DLD1 (cell line): Measurements from ENCODE around the gene ARHGAP15.

ENCODE experiments used
- in situ Hi-C: cut with HindIII; loops from 2 replicates; pipeline ENCODE4 v1.10.0; 2017; ENCODE audit warnings: low sequenced_read_pairs

The ARHGAP15 gene

GRCh38 chr2:143604566-143604959, 475.3 kb downstream of the ARHGAP15 start:
- in situ Hi-C loops, result no loop called here

- in situ Hi-C loops, result no loop called here
Observed at GRCh38 chr2:143607231-143608062, 478.2 kb downstream of the ARHGAP15 start.

GRCh38 chr2:143608063-143608423, 478.8 kb downstream of the ARHGAP15 start:
- in situ Hi-C loops, result no loop called here

GRCh38 chr2:143608758-143609157, 479.5 kb downstream of the ARHGAP15 start:
- in situ Hi-C loops, result no loop called here

GRCh38 chr2:143611336-143611735, 482.1 kb downstream of the ARHGAP15 start:
- in situ Hi-C loops, result no loop called here

GRCh38 chr2:143615562-143615961, 486.3 kb downstream of the ARHGAP15 start:
- in situ Hi-C loops, result no loop called here

GRCh38 chr2:143616452-143616851, 487.2 kb downstream of the ARHGAP15 start:
- in situ Hi-C loops, result no loop called here

GRCh38 chr2:143617803-143618415, 488.7 kb downstream of the ARHGAP15 start:
- in situ Hi-C loops, result no loop called here

GRCh38 chr2:143622106-143622505, 492.9 kb downstream of the ARHGAP15 start:
- in situ Hi-C loops, result no loop called here

GRCh38 chr2:143623231-143623908, 494.2 kb downstream of the ARHGAP15 start:
- in situ Hi-C loops, result no loop called here

GRCh38 chr2:143623909-143624260, 494.7 kb downstream of the ARHGAP15 start:
- in situ Hi-C loops, result no loop called here

- in situ Hi-C loops, result no loop called here
Observed at GRCh38 chr2:143629340-143629739, 500.1 kb downstream of the ARHGAP15 start.

- in situ Hi-C loops, result no loop called here
Observed at GRCh38 chr2:143632751-143633374, 503.6 kb downstream of the ARHGAP15 start.

- in situ Hi-C loops, result no loop called here
Observed at GRCh38 chr2:143633419-143633818, 504.2 kb downstream of the ARHGAP15 start.

GRCh38 chr2:143635302-143635701, 506.1 kb downstream of the ARHGAP15 start:
- in situ Hi-C loops, result no loop called here

GRCh38 chr2:143635936-143636335, 506.7 kb downstream of the ARHGAP15 start:
- in situ Hi-C loops, result no loop called here

GRCh38 chr2:143640826-143641225, 511.6 kb downstream of the ARHGAP15 start:
- in situ Hi-C loops, result no loop called here

GRCh38 chr2:143645921-143646645, 516.9 kb downstream of the ARHGAP15 start:
- in situ Hi-C loops, result no loop called here

- in situ Hi-C loops, result no loop called here
Observed at GRCh38 chr2:143649226-143649740, 520.1 kb downstream of the ARHGAP15 start.

GRCh38 chr2:143652692-143653091, 523.5 kb downstream of the ARHGAP15 start:
- in situ Hi-C loops, result no loop called here

- in situ Hi-C loops, result no loop called here
Observed at GRCh38 chr2:143668234-143668633, 539.0 kb downstream of the ARHGAP15 start.
